Activated CD8-positive, alpha-beta memory T cell treated with anti-CD3 and anti-CD28 coated beads, Interleukin-2, amount 50 U/mL, for 1 hour (primary cell): ENCODE data around the gene SYNPR.

Source experiments
- DNase-seq: peaks from one replicate; pipeline ENCODE4 v3.0.0-alpha.2; 2020; ENCODE audit errors: extremely low read depth

The SYNPR gene

GRCh38 chr3:63473641-63474166 is 195.6 kb downstream of the SYNPR start:
- DNase-seq = no peak

GRCh38 chr3:63474828-63475518 is 196.9 kb downstream of the SYNPR start:
- DNase-seq = no peak

- no peak for DNase-seq
Measured at GRCh38 chr3:63477494-63478129, 199.5 kb downstream of the SYNPR start.

GRCh38 chr3:63478990-63479660 is 201.0 kb downstream of the SYNPR start:
- no peak for DNase-seq

GRCh38 chr3:63479661-63480035 is 201.5 kb downstream of the SYNPR start:
- DNase-seq = no peak

- no peak for DNase-seq
Measured at GRCh38 chr3:63481627-63482026, 203.5 kb downstream of the SYNPR start.

- DNase-seq = no peak
Measured at GRCh38 chr3:63482341-63482740, 204.2 kb downstream of the SYNPR start.

GRCh38 chr3:63492464-63492863 is 214.4 kb downstream of the SYNPR start:
- DNase-seq = no peak

GRCh38 chr3:63493101-63493500 is 215.0 kb downstream of the SYNPR start:
- no peak for DNase-seq

GRCh38 chr3:63494646-63495045 is 216.5 kb downstream of the SYNPR start:
- DNase-seq = no peak

- DNase-seq = no peak
Measured at GRCh38 chr3:63497641-63498040, 219.5 kb downstream of the SYNPR start.

GRCh38 chr3:63500196-63500595 is 222.1 kb downstream of the SYNPR start:
- no peak for DNase-seq

- DNase-seq = no peak
Measured at GRCh38 chr3:63508305-63508704, 230.2 kb downstream of the SYNPR start.

- DNase-seq = no peak
Measured at GRCh38 chr3:63508771-63509170, 230.7 kb downstream of the SYNPR start.

GRCh38 chr3:63513791-63514190 is 235.7 kb downstream of the SYNPR start:
- no peak for DNase-seq

- DNase-seq = no peak
Measured at GRCh38 chr3:63514678-63515077, 236.6 kb downstream of the SYNPR start.

GRCh38 chr3:63519426-63519825 is 241.3 kb downstream of the SYNPR start:
- DNase-seq = no peak

GRCh38 chr3:63521657-63522056 is 243.5 kb downstream of the SYNPR start:
- DNase-seq = no peak

GRCh38 chr3:63523100-63523499 is 245.0 kb downstream of the SYNPR start:
- no peak for DNase-seq

- DNase-seq = no peak
Measured at GRCh38 chr3:63528325-63529000, 250.4 kb downstream of the SYNPR start.

GRCh38 chr3:63532521-63532920 is 254.4 kb downstream of the SYNPR start:
- DNase-seq = no peak

GRCh38 chr3:63538919-63539318 is 260.8 kb downstream of the SYNPR start:
- no peak for DNase-seq
